GM23338 (cell line): ENCODE data around the gene GPC5. TPM values are rescaled to one million over a fixed set of nuclear protein-coding genes. Genes with fewer than 3 reads are reported as not detected.

ENCODE experiments used
- ATAC-seq: fragments of 200-7000 bp; cut with Tn5 transposase; 3 replicates; pipeline ENCODE4 v1.9.1; 2020
- DNase-seq: peaks from one replicate; pipeline ENCODE4 v3.0.0-alpha.2; 2015; ENCODE audit warnings: low spot score
- H2AFZ ChIP-seq: fragments of 200-600 bp; sonication (generic); 2 replicates; pipeline ENCODE4 v1.8.0; 2016; ENCODE audit warnings: antibody characterized with exemption, mild to moderate bottlenecking, moderate library complexity
- H3F3A ChIP-seq: fragments of 200-600 bp; sonication (generic); replicated peaks from 2 replicates; pipeline ENCODE4 v1.8.0; 2017; ENCODE audit warnings: antibody characterized with exemption, mixed run types, low read depth
- H3K27ac ChIP-seq: fragments of 200-600 bp; sonication (generic); 2 replicates; pipeline ENCODE4 v1.6.1; 2016; ENCODE audit warnings: low read depth
- H3K27me3 ChIP-seq: fragments of 200-600 bp; sonication (generic); 2 replicates; pipeline ENCODE4 v1.8.0; 2016; ENCODE audit warnings: mild to moderate bottlenecking, mixed run types, moderate library complexity; ENCODE audit not compliant: insufficient read depth
- H3K36me3 ChIP-seq: fragments of 200-600 bp; sonication (generic); 2 replicates; pipeline ENCODE4 v1.8.0; 2016; ENCODE audit warnings: mild to moderate bottlenecking; ENCODE audit not compliant: insufficient read depth
- H3K4me1 ChIP-seq: fragments of 200-600 bp; sonication (generic); 2 replicates; pipeline ENCODE4 v1.8.0; 2016; ENCODE audit warnings: mild to moderate bottlenecking, moderate library complexity; ENCODE audit not compliant: insufficient read depth
- H3K4me2 ChIP-seq: fragments of 200-600 bp; sonication (generic); 2 replicates; pipeline ENCODE4 v1.7.1; 2017; ENCODE audit warnings: mixed run types
- H3K4me3 ChIP-seq: fragments of 200-600 bp; sonication (generic); 2 replicates; pipeline ENCODE4 v1.6.1; 2016; ENCODE audit warnings: mixed run types
- H3K79me2 ChIP-seq: fragments of 200-600 bp; sonication (generic); replicated peaks from 2 replicates; pipeline ENCODE4 v1.8.0; 2017; ENCODE audit warnings: mild to moderate bottlenecking; ENCODE audit not compliant: insufficient read depth
- H3K9me2 ChIP-seq: fragments of 200-600 bp; sonication (generic); 2 replicates; pipeline ENCODE4 v1.8.0; 2017; ENCODE audit not compliant: insufficient read depth
- H4K20me1 ChIP-seq: fragments of 200-600 bp; sonication (generic); replicated peaks from 2 replicates; pipeline ENCODE4 v1.8.0; 2017; ENCODE audit warnings: mild to moderate bottlenecking; ENCODE audit not compliant: insufficient read depth
- H3K27ac Mint-ChIP-seq: 2 replicates; pipeline ENCODE4 v1.8.0; 2020; ENCODE audit warnings: inconsistent platforms, mild to moderate bottlenecking, moderate library complexity, mixed read lengths
- H3K27me3 Mint-ChIP-seq: 3 replicates; pipeline ENCODE4 v1.8.0; 2022; ENCODE audit warnings: low read depth, mild to moderate bottlenecking, moderate library complexity, mixed read lengths, inconsistent platforms; ENCODE audit not compliant: insufficient read depth, poor library complexity
- H3K36me3 Mint-ChIP-seq: 3 replicates; pipeline ENCODE4 v1.8.0; 2021; ENCODE audit warnings: low read depth, mild to moderate bottlenecking, inconsistent platforms, moderate library complexity, mixed read lengths
- H3K4me1 Mint-ChIP-seq: 3 replicates; pipeline ENCODE4 v1.8.0; 2020; ENCODE audit warnings: mild to moderate bottlenecking, inconsistent platforms, mixed read lengths
- H3K4me3 Mint-ChIP-seq: 3 replicates; pipeline ENCODE4 v1.8.0; 2021; ENCODE audit warnings: moderate library complexity, mild to moderate bottlenecking, inconsistent platforms, mixed read lengths
- H3K9me3 Mint-ChIP-seq: 3 replicates; pipeline ENCODE4 v1.8.0; 2020; ENCODE audit warnings: moderate library complexity, mild to moderate bottlenecking, inconsistent platforms, mixed read lengths
- CREB1 ChIP-seq: fragments of 250-450 bp; sonication (Bioruptor Pico); IDR thresholded peaks from 2 replicates; pipeline ENCODE4 v1.5.0; 2020; ENCODE audit warnings: low read depth, mild to moderate bottlenecking, moderate library complexity
- ETS1 ChIP-seq: IDR thresholded peaks from 2 replicates; pipeline ENCODE4 v1.6.1; 2016; ENCODE audit warnings: antibody characterized with exemption
- EZH2phosphoT487 ChIP-seq: fragments of 200-600 bp; sonication (generic); IDR thresholded peaks from one replicate; pipeline ENCODE4 v1.8.1; 2018; ENCODE audit warnings: antibody characterized with exemption; ENCODE audit not compliant: unreplicated experiment
- JUNB ChIP-seq: IDR thresholded peaks from one replicate; pipeline ENCODE4 v1.6.1; 2016; ENCODE audit warnings: antibody characterized with exemption; ENCODE audit not compliant: unreplicated experiment
- POLR2AphosphoS5 ChIP-seq: IDR thresholded peaks from 2 replicates; pipeline ENCODE4 v1.6.1; 2016; ENCODE audit warnings: antibody characterized with exemption, low read depth
- STAT1 ChIP-seq: IDR thresholded peaks from one replicate; pipeline ENCODE4 v1.6.1; 2016; ENCODE audit warnings: antibody characterized with exemption; ENCODE audit not compliant: unreplicated experiment
- ZNF462 ChIP-seq: fragments of 250-450 bp; sonication (Bioruptor Pico); IDR thresholded peaks from 2 replicates; pipeline ENCODE4 v1.5.0; 2020; ENCODE audit warnings: mild to moderate bottlenecking, moderate library complexity
- polyA plus RNA-seq: library from polyadenylated mRNA; unstranded; fragments of >200 nt; fragmentation: Nextera tagmentation; extraction: Ambion mirVana; gene quantifications from 2 replicates; pipeline ENCODE4 v1.2.1, GENCODE V29; 2016
- total RNA-seq: library from RNA; depleted of rRNA; stranded (reverse); fragments of >200 nt; shearing (Covaris generic); gene quantifications from 2 replicates; pipeline ENCODE4 v1.2.3, GENCODE V29; 2014

GPC5 gene
- total and polyA plus RNA-seq, 2 experiments from 2014 or later = 0.95 to 1.1 TPM

GRCh38 chr13:92225861-92226260 lies 827.4 kb downstream of the GPC5 start:
- H3K4me1 Mint-ChIP-seq = no peaks in the 10 kb centered on the region
- no peak for DNase-seq
- TF ChIP-seq EZH2phosphoT487 = no peak
- no peak for TF ChIP-seq ZNF462 (CRISPR knock-in tag)
- TF ChIP-seq JUNB = no peak
- TF ChIP-seq POLR2AphosphoS5 = no peak
- no peak for TF ChIP-seq ETS1
- no peak for TF ChIP-seq CREB1 (CRISPR knock-in tag)
- no peak for TF ChIP-seq STAT1
- no peaks in the 10 kb centered on the region for H3K36me3 ChIP-seq
- H3K79me2 ChIP-seq = no peaks in the 10 kb centered on the region
- no peak for ATAC-seq
- H3K9me2 ChIP-seq = no peaks in the 10 kb centered on the region
- H3K27ac ChIP-seq = no peak overlapping the region
- H3K27ac Mint-ChIP-seq = no peak overlapping the region
- H3K36me3 Mint-ChIP-seq = no peaks in the 10 kb centered on the region
- H3K27me3 ChIP-seq = no peaks in the 10 kb centered on the region
- no peak overlapping the region for H3K4me3 ChIP-seq
- H2AFZ ChIP-seq = no peak overlapping the region
- no peaks in the 10 kb centered on the region for H3K9me3 Mint-ChIP-seq
- no peaks in the 10 kb centered on the region for H4K20me1 ChIP-seq
- H3K4me2 ChIP-seq = no peak overlapping the region
- H3K27me3 Mint-ChIP-seq = no peaks in the 10 kb centered on the region
- H3K4me1 ChIP-seq = no peaks in the 10 kb centered on the region
- H3K4me3 Mint-ChIP-seq = no peak overlapping the region
- no peaks in the 10 kb centered on the region for H3F3A ChIP-seq
